NCI-H226 (cell line): ENCODE measurements around the gene CCDC71.
A peak's percentile ranks its signal among the peaks of the same experiment; 100 is the strongest.

Experiments used
- DNase-seq: peaks from one replicate; pipeline ENCODE4 v3.0.0-alpha.2; 2015

The CCDC71 gene

GRCh38 chr3:49165771-49166751 is at the start of gene CCDC71:
Gene CCDC71, minus strand, starts transcription at chr3:49166331. Its CDS starts 2,123 bp downstream, at chr3:49164208.
- DNase-seq, result peak; percentile 48

- DNase-seq, result no peak
These were observed 47.9 kb upstream of the CCDC71 start for GRCh38 chr3:49213998-49214397.

- no peak for DNase-seq
These were observed 47.4 kb upstream of the CCDC71 start for GRCh38 chr3:49213541-49213943.

- DNase-seq, result no peak
These were observed 33.8 kb upstream of the CCDC71 start for GRCh38 chr3:49199900-49200281.

- DNase-seq, result no peak
These were observed 33.2 kb upstream of the CCDC71 start for GRCh38 chr3:49199239-49199899.

- DNase-seq, result no peak
These were observed 32.6 kb upstream of the CCDC71 start for GRCh38 chr3:49198611-49199230.

GRCh38 chr3:49198161-49198560 is 32.0 kb upstream of the CCDC71 start:
- DNase-seq, result no peak

GRCh38 chr3:49191741-49192140 is 25.6 kb upstream of the CCDC71 start:
- no peak for DNase-seq

GRCh38 chr3:49183873-49184272 is 17.7 kb upstream of the CCDC71 start:
- no peak for DNase-seq

- no peak for DNase-seq
These were observed 16.6 kb upstream of the CCDC71 start for GRCh38 chr3:49182682-49183081.

GRCh38 chr3:49181351-49181750 is 15.2 kb upstream of the CCDC71 start:
- DNase-seq, result no peak

GRCh38 chr3:49180116-49180515 is 14.0 kb upstream of the CCDC71 start:
- no peak for DNase-seq

- no peak for DNase-seq
These were observed 10.9 kb upstream of the CCDC71 start for GRCh38 chr3:49177073-49177472.

GRCh38 chr3:49175530-49175929 is 9.4 kb upstream of the CCDC71 start:
- DNase-seq, result no peak

- DNase-seq, result no peak
These were observed 8.4 kb upstream of the CCDC71 start for GRCh38 chr3:49174397-49174985.

GRCh38 chr3:49173792-49174170 is 7.7 kb upstream of the CCDC71 start:
- no peak for DNase-seq

- DNase-seq, result no peak
These were observed 7.1 kb upstream of the CCDC71 start for GRCh38 chr3:49173116-49173791.

GRCh38 chr3:49172551-49173041 is 6.5 kb upstream of the CCDC71 start:
- DNase-seq, result no peak

- no peak for DNase-seq
These were observed 5.8 kb upstream of the CCDC71 start for GRCh38 chr3:49171775-49172500.

GRCh38 chr3:49171119-49171774 is 5.1 kb upstream of the CCDC71 start, which contains the start of gene KLHDC8B:
Gene KLHDC8B, plus strand, starts transcription at chr3:49171598. Its CDS starts 1,172 bp downstream, at chr3:49172770.
- DNase-seq, result peak; percentile 62

- DNase-seq, result no peak
These were observed 4.6 kb upstream of the CCDC71 start for GRCh38 chr3:49170744-49171118.
